Neuronal stem cell (in vitro differentiated cells): ENCODE results near the gene PLA2G2E.

Experiments
- DNase-seq: peaks from one replicate; pipeline ENCODE4 v3.0.0-alpha.2; 2013; ENCODE audit warnings: low spot score
- H2AFZ ChIP-seq: one replicate; pipeline ENCODE4 v1.6.1; 2013; ENCODE audit warnings: mild to moderate bottlenecking, low read length, inconsistent platforms
- H2AK5ac ChIP-seq: 2 replicates; pipeline ENCODE4 v1.6.1; 2013; ENCODE audit warnings: low read depth, mild to moderate bottlenecking, inconsistent platforms, low read length, moderate library complexity, mixed read lengths
- H2BK120ac ChIP-seq: 2 replicates; pipeline ENCODE4 v1.6.1; 2013; ENCODE audit warnings: low read depth, mild to moderate bottlenecking, inconsistent platforms, low read length, moderate library complexity, mixed read lengths
- H2BK12ac ChIP-seq: one replicate; pipeline ENCODE4 v1.6.1; 2013; ENCODE audit warnings: low read length, inconsistent platforms
- H2BK15ac ChIP-seq: 2 replicates; pipeline ENCODE4 v1.6.1; 2013; ENCODE audit warnings: mild to moderate bottlenecking, low read length, inconsistent platforms, mixed read lengths
- H2BK5ac ChIP-seq: one replicate; pipeline ENCODE4 v1.6.1; 2013; ENCODE audit warnings: inconsistent platforms, mild to moderate bottlenecking, low read length, moderate library complexity
- H3K14ac ChIP-seq: one replicate; pipeline ENCODE4 v1.6.1; 2013; ENCODE audit warnings: low read length, inconsistent platforms
- H3K18ac ChIP-seq: 2 replicates; pipeline ENCODE4 v1.6.1; 2013; ENCODE audit warnings: low read length, inconsistent platforms
- H3K23ac ChIP-seq: 2 replicates; pipeline ENCODE4 v1.6.1; 2013; ENCODE audit warnings: low read depth, mild to moderate bottlenecking, mixed read lengths, low read length, inconsistent platforms; ENCODE audit not compliant: poor library complexity
- H3K27ac ChIP-seq: replicated peaks from 3 replicates; pipeline ENCODE4 v1.5.1; 2013; ENCODE audit warnings: low read length, inconsistent platforms
- H3K27me3 ChIP-seq, 3 experiments: 2 replicates each; pipeline ENCODE4 v1.6.1; 2013; ENCODE audit warnings: low read length in 3 of 3, mild to moderate bottlenecking in 2 of 3, inconsistent platforms in 1 of 3, low read depth in 1 of 3, mixed read lengths in 1 of 3, moderate library complexity in 1 of 3; ENCODE audit not compliant: control insufficient read depth in 3 of 3, insufficient read depth in 3 of 3
- H3K36me3 ChIP-seq, 2 donors: replicated peaks in 1 of 2; 2 replicates each; pipeline ENCODE4 v1.6.1; 2013; ENCODE audit warnings: low read length in 2 of 2; ENCODE audit not compliant: control insufficient read depth in 2 of 2, insufficient read depth in 2 of 2
- H3K4ac ChIP-seq: 2 replicates; pipeline ENCODE4 v1.6.1; 2013; ENCODE audit warnings: inconsistent platforms, mild to moderate bottlenecking, low read length, moderate library complexity
- H3K4me1 ChIP-seq, 2 donors: 1 replicate in 1 of 2; 2 replicates in 1 of 2; pipeline ENCODE4 v1.6.1; 2013; ENCODE audit warnings: low read length in 2 of 2, low read depth in 1 of 2; ENCODE audit not compliant: control insufficient read depth in 2 of 2, insufficient read depth in 1 of 2
- H3K4me2 ChIP-seq: one replicate; pipeline ENCODE4 v1.6.1; 2013; ENCODE audit warnings: mild to moderate bottlenecking, low read length, inconsistent platforms; ENCODE audit not compliant: insufficient read depth, poor library complexity, severe bottlenecking
- H3K4me3 ChIP-seq, 2 donors: 2 replicates each; pipeline ENCODE4 v1.5.1; 2013; ENCODE audit warnings: low read length in 2 of 2, mild to moderate bottlenecking in 2 of 2, inconsistent platforms in 1 of 2, moderate library complexity in 1 of 2
- H3K79me1 ChIP-seq: one replicate; pipeline ENCODE4 v1.6.1; 2013; ENCODE audit warnings: low read depth, mild to moderate bottlenecking, inconsistent platforms, low read length, moderate library complexity
- H3K9ac ChIP-seq: one replicate; pipeline ENCODE4 v1.6.1; 2013; ENCODE audit warnings: mild to moderate bottlenecking, low read depth, low read length, inconsistent platforms; ENCODE audit not compliant: poor library complexity
- H3K9me3 ChIP-seq, 2 donors: replicated peaks in 1 of 2; 2 replicates each; pipeline versions ENCODE3 to v1.6.1; 2013; ENCODE audit warnings: low read length in 2 of 2, mild to moderate bottlenecking in 2 of 2, inconsistent platforms in 1 of 2, low read depth in 1 of 2, mixed read lengths in 1 of 2, moderate library complexity in 1 of 2; ENCODE audit not compliant: control insufficient read depth in 2 of 2, insufficient read depth in 1 of 2
- H4K8ac ChIP-seq: one replicate; pipeline ENCODE4 v1.6.1; 2013; ENCODE audit warnings: low read depth, mild to moderate bottlenecking, inconsistent platforms, low read length, moderate library complexity
- H4K91ac ChIP-seq: one replicate; pipeline ENCODE4 v1.6.1; 2013; ENCODE audit warnings: low read length, low read depth, mild to moderate bottlenecking, inconsistent platforms; ENCODE audit not compliant: poor library complexity
- WGBS, 2 donors: extraction: QIAGEN DNeasy Blood & Tissue Kit; methylation state at CpG; one replicate each; pipeline ENCODE4 v1.1.7; 2013; ENCODE audit warnings: missing lambda C conversion rate in 2 of 2, mixed read lengths in 1 of 2; ENCODE audit not compliant: insufficient read length in 2 of 2, insufficient replicate concordance in 1 of 2; ENCODE audit errors: extremely low coverage in 2 of 2; 5-methylcytosine and 5-hydroxymethylcytosine counted together

Gene PLA2G2E

GRCh38 chr1:19925342-19926070, 2.1 kb upstream of the PLA2G2E start:
- Histone ChIP-seq H3K14ac (no peak overlapping the region), H3K9me3 (peaks cover 0 to 2% of the 10 kb centered on the region in 2 donors), H3K4ac (no peak overlapping the region), H3K4me1 (peaks cover 0 to 9% of the 10 kb centered on the region in 2 donors), H4K91ac (no peak overlapping the region), H2BK12ac (no peak overlapping the region), H3K9ac (no peak overlapping the region), H3K4me2 (no peak overlapping the region), H3K18ac (no peak overlapping the region), H2BK120ac (no peak overlapping the region), H3K79me1 (peaks cover 2% of the 10 kb centered on the region), H2AK5ac (no peak overlapping the region), H3K27me3 (peaks cover 0 to 31% (median 0%) of the 10 kb centered on the region in 3 experiments), H3K36me3 (no peaks in the 10 kb centered on the region), H4K8ac (no peak overlapping the region), H3K27ac (no peak overlapping the region), H2AFZ (no peak overlapping the region), H3K4me3 (no peak overlapping the region), H3K23ac (no peak overlapping the region), H2BK15ac (no peak overlapping the region), H2BK5ac (no peak overlapping the region)
- no peak for DNase-seq
- no CpG with 5 or more reads among the region's 7 CpGs for WGBS, 2 donors

GRCh38 chr1:19923953-19924346, 533 bp upstream of the PLA2G2E start:
- H3K4ac ChIP-seq = no peak overlapping the region

GRCh38 chr1:19922015-19922688, 1.3 kb downstream of the PLA2G2E start:
- Histone ChIP-seq H2AK5ac (peak overlapping the region; percentile 73), H3K4ac (no peak overlapping the region), H2BK12ac (no peak overlapping the region), H2BK120ac (peak overlapping the region; percentile 47), H3K4me3 (no peak overlapping the region), H4K91ac (no peak overlapping the region), H3K9ac (no peak overlapping the region), H3K4me2 (no peak overlapping the region), H3K14ac (no peak overlapping the region), H3K36me3 (no peaks in the 10 kb centered on the region), H3K18ac (peak overlapping the region; percentile 27), H2BK5ac (peak overlapping the region; percentile 11), H3K27ac (no peak overlapping the region), H3K9me3 (no peaks in the 10 kb centered on the region), H3K27me3 (peaks cover 0 to 28% (median 0%) of the 10 kb centered on the region in 3 experiments), H3K79me1 (peaks cover 2% of the 10 kb centered on the region), H3K23ac (peak overlapping the region; percentile 59), H3K4me1 (peaks cover 0 to 9% of the 10 kb centered on the region in 2 donors), H4K8ac (no peak overlapping the region), H2AFZ (no peak overlapping the region), H2BK15ac (peak overlapping the region; percentile 39)
- WGBS, 2 donors = no CpG with 5 or more reads among the region's 17 CpGs
- DNase-seq = no peak

More at GRCh38 chr1:19923953-19924346, 533 bp upstream of the PLA2G2E start:
- Histone ChIP-seq H2AFZ (no peak overlapping the region), H3K36me3 (no peaks in the 10 kb centered on the region), H3K23ac (no peak overlapping the region), H3K27ac (no peak overlapping the region), H4K91ac (no peak overlapping the region), H3K4me3 (no peak overlapping the region), H3K79me1 (peaks cover 2% of the 10 kb centered on the region), H3K27me3 (peaks cover 0 to 31% (median 0%) of the 10 kb centered on the region in 3 experiments), H3K9me3 (no peaks in the 10 kb centered on the region), H3K4me1 (peaks cover 0 to 9% of the 10 kb centered on the region in 2 donors), H3K9ac (no peak overlapping the region), H2AK5ac (peak overlapping the region; percentile 32), H2BK5ac (no peak overlapping the region), H3K14ac (peak overlapping the region; percentile 47), H3K18ac (no peak overlapping the region), H2BK120ac (no peak overlapping the region), H4K8ac (no peak overlapping the region), H2BK15ac (peak overlapping the region; percentile 73), H3K4me2 (no peak overlapping the region), H2BK12ac (no peak overlapping the region)
- WGBS, 2 donors = no CpG with 5 or more reads among the region's 13 CpGs
- DNase-seq = no peak

GRCh38 chr1:19921310-19921709, 2.1 kb downstream of the PLA2G2E start:
- no peak overlapping the region for H2AFZ ChIP-seq
- H2BK120ac ChIP-seq = peak overlapping the region; percentile 47
- no peak overlapping the region for H3K27ac ChIP-seq
- peaks cover 0 to 28% (median 0%) of the 10 kb centered on the region in 3 experiments for H3K27me3 ChIP-seq
- WGBS, 2 donors = no CpG with 5 or more reads among the region's 13 CpGs
- DNase-seq = no peak
- H3K4me3 ChIP-seq = no peak overlapping the region
- no peaks in the 10 kb centered on the region for H3K9me3 ChIP-seq
- H3K18ac ChIP-seq = peak overlapping the region; percentile 17
- H3K79me1 ChIP-seq = peaks cover 2% of the 10 kb centered on the region
- peaks cover 0 to 9% of the 10 kb centered on the region in 2 donors for H3K4me1 ChIP-seq
- no peak overlapping the region for H4K91ac ChIP-seq
- H2BK12ac ChIP-seq = no peak overlapping the region
- no peak overlapping the region for H3K4ac ChIP-seq
- H3K23ac ChIP-seq = peak overlapping the region; percentile 17
- H3K9ac ChIP-seq = no peak overlapping the region
- H3K4me2 ChIP-seq = no peak overlapping the region
- H2AK5ac ChIP-seq = no peak overlapping the region
- H3K14ac ChIP-seq = no peak overlapping the region
- no peaks in the 10 kb centered on the region for H3K36me3 ChIP-seq
- H2BK15ac ChIP-seq = peak overlapping the region; percentile 34
- H4K8ac ChIP-seq = peak overlapping the region; percentile 6
- H2BK5ac ChIP-seq = no peak overlapping the region
